Adrenal gland (tissue), 12 donors: Measurements from ENCODE around the gene PFN1. TPM values are rescaled to one million over a fixed set of nuclear protein-coding genes. Genes with fewer than 3 reads are reported as not detected.

Source experiments
- DNase-seq, 7 donors: peaks; one replicate each; pipeline ENCODE4 v3.0.0-alpha.2; 2019 to 2020
- H3K27ac ChIP-seq, 5 donors: fragments of 200-600 bp; sonication (generic) in 4 of 5; 1 replicate in 3 of 5; 2 replicates in 2 of 5; pipeline versions ENCODE4 v1.5.1 to v1.8.0; 2016 to 2020; ENCODE audit warnings: mild to moderate bottlenecking in 1 of 5
- H3K27me3 ChIP-seq: fragments of 200-600 bp; 2 replicates; pipeline ENCODE4 v1.8.0; 2021
- H3K36me3 ChIP-seq, 2 donors: fragments of 200-600 bp; replicated peaks in 1 of 2; 1 replicate in 1 of 2; 2 replicates in 1 of 2; pipeline versions ENCODE4 v1.5.1 to v1.8.0; 2018 to 2022
- H3K4me1 ChIP-seq, 2 donors: fragments of 200-600 bp; replicated peaks in 1 of 2; 1 replicate in 1 of 2; 2 replicates in 1 of 2; pipeline versions ENCODE4 v1.5.1 to v1.8.0; 2018 to 2021
- H3K4me3 ChIP-seq, 4 donors: fragments of 200-600 bp; sonication (generic) in 3 of 4; one replicate each; pipeline ENCODE4 v1.5.1; 2016 to 2018
- H3K9me3 ChIP-seq, 3 donors: fragments of 200-600 bp; sonication (generic) in 1 of 3; replicated peaks in 1 of 3; 1 replicate in 2 of 3; 2 replicates in 1 of 3; pipeline versions ENCODE4 v1.5.1 to v1.8.0; 2016 to 2021
- POLR2A ChIP-seq, 2 donors: fragments of 450-650 bp; IDR thresholded peaks; one replicate each; pipeline ENCODE4 v1.6.1; 2017; ENCODE audit warnings: antibody characterized with exemption in 2 of 2, mild to moderate bottlenecking in 2 of 2, moderate library complexity in 1 of 2
- WGBS, 4 donors: extraction: QIAGEN DNeasy Blood & Tissue Kit in 2 of 4; methylation state at CpG; one replicate each; pipeline versions ENCODE4 v1.1.5 to v1.1.7; 2013 to 2017; 5-methylcytosine and 5-hydroxymethylcytosine counted together
- intact Hi-C, 2 donors: fragments of 100-400 bp; cut with DNase I; formaldehyde crosslinking; loops; one replicate each; pipeline versions ENCODE4 v1.14.1 to v1.15.0; 2022 to 2023
- polyA plus RNA-seq, 3 donors: library from polyadenylated mRNA; stranded (reverse); fragments of 200-250 nt in 2 of 3; fragments of 350-450 nt in 1 of 3; fragmentation: Illumina TruSeq in 1 of 3; extraction: RNeasy Lipid Tissue Mini Kit (QIAGEN cat#74804) in 1 of 3; gene quantifications; one replicate each; pipeline ENCODE4 v1.2.3, GENCODE V29; 2013 to 2014
- total RNA-seq, 9 donors: library from RNA; depleted of rRNA in 4 of 9; stranded (reverse); fragments of >200 nt in 4 of 9; fragments of 120-200 nt in 1 of 9; fragmentation: NEBNext Ultra II Directional in 1 of 9; extraction: Animal tissue kit (Norgen Biotek cat#: 25700) in 1 of 9; gene quantifications; one replicate each; pipeline versions ENCODE4 v1.1.0 to v1.2.4, GENCODE V29; 2013 to 2023
- TF ChIP-seq, protein P1 (sequence below), 6 experiments: fragments of 450-650 bp in 4 of 6; fragments of 200-600 bp in 2 of 6; sonication (generic) in 1 of 6; IDR thresholded peaks; 1 replicate in 5 of 6; 2 replicates in 1 of 6; pipeline versions ENCODE4 v1.5.1 to v1.8.0; 2016 to 2021; ENCODE audit warnings: antibody characterized with exemption in 6 of 6, mild to moderate bottlenecking in 2 of 6, moderate library complexity in 1 of 6
- donor health status: healthy with polysubstance abuse.
- donor health status: Bipolar disorder and iron deficiency.
- donor health status: DM: yes; HTN: yes; CAD: no.
- donor health status: DM: no; HTN: no; CAD: no.
- donor health status: DM: no; HTN: no; CAD: no.
- donor health status: DM: yes; HTN: yes; CAD: no.

PFN1 gene
- total and polyA plus RNA-seq, 12 donors: 310 to 1,056 (median 423) TPM

DNA sequence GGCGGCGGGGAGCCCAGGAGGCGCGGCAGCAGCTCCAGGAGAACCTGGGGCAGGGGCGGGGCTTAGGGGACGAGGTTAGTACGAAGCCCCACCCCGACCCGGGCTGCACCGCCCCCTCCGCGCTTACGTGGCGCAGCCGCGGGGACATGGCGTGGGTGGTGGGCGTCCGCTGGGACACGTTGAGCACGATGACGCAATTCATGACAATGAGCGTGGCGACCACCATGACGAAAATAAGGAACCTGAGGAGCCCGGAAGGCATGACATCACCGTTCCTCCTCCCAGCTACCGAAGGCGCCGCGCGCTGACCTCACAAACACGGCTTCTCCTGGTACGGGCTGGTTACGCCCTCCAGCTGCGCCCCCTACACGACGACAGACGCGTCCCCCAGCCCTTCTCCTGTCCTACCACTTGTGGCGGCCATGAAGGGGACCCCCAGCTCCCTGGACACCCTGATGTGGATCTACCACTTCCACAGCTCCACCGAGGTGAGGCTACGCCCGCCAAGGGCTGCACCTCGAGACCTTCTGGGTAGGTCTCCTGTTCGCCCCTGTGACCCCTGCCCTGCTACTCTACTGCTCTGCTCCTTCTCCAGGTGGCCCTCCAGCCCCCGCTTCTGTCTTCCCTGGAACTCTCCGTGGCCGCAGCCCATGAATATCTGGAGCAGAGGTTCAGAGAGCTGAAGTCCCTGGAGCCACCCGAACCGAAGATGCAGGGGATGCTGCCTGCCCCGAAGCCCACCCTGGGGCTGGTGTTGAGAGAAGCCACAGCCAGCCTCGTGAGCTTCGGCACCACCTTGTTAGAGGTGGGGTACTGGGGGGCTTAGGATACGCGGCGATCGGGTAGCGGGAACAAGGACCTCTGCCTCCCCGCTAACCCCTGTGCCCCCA is 48.7 kb downstream of the PFN1 start, which contains the start of gene C17orf107:
Gene C17orf107 (plus strand): TSS at position 196 of the 890 bp plus-strand sequence. CDS start 227 bp downstream, at position 423.
- H3K27ac ChIP-seq: peak within 1 kb of the TSS in 1 of 5 donors; percentile 34
- intact Hi-C loops: loop anchor here in 1 of 2 donors (10.0 kb wide), 1 partner anchor 85 kb away; the partner anchor contains the start of gene CAMTA2

DNA sequence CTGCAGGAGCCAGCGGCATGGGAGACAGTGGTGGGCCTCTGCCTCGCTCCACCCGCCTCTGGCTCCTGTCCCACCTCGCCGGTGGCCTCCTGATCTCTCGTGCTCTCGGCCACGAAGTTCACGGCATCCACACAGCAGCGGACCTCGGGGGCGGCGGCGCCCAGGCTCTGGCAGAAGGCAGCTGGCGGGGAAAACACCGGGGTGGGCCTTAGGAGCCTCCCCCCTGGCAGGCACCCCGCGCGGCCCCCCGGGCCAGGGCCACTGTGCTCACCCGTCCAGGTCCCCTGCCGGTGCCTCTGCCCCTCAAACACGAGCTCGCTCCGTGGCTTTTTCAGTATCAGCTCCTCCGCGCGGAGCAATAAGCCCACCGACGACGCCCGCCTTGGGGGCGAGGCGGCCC is 49.4 kb downstream of the PFN1 start:
- H3K27ac ChIP-seq: peak overlapping the region in 1 of 5 donors; percentile 34
- intact Hi-C loops: no loop called here
- DNase-seq: no peak
- no peaks in the 10 kb centered on the region for H3K9me3 ChIP-seq
- H3K4me1 ChIP-seq: peaks cover 0 to 9% of the 10 kb centered on the region in 2 donors
- 19 to 47% (median 27%) methylated on average over 16 to 34 of the region's 34 CpGs; no CpG with 5 or more reads in 1 of the 4 donors for WGBS, 4 donors
- H3K27me3 ChIP-seq: no peaks in the 10 kb centered on the region
- peaks cover 0 to 30% of the 10 kb centered on the region in 2 donors for H3K36me3 ChIP-seq
- H3K4me3 ChIP-seq: peak overlapping the region in 2 of 4 donors; percentile 13 to 68
- TF ChIP-seq, protein P1, sequence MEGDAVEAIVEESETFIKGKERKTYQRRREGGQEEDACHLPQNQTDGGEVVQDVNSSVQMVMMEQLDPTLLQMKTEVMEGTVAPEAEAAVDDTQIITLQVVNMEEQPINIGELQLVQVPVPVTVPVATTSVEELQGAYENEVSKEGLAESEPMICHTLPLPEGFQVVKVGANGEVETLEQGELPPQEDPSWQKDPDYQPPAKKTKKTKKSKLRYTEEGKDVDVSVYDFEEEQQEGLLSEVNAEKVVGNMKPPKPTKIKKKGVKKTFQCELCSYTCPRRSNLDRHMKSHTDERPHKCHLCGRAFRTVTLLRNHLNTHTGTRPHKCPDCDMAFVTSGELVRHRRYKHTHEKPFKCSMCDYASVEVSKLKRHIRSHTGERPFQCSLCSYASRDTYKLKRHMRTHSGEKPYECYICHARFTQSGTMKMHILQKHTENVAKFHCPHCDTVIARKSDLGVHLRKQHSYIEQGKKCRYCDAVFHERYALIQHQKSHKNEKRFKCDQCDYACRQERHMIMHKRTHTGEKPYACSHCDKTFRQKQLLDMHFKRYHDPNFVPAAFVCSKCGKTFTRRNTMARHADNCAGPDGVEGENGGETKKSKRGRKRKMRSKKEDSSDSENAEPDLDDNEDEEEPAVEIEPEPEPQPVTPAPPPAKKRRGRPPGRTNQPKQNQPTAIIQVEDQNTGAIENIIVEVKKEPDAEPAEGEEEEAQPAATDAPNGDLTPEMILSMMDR (IDR thresholded peaks at IDR 0.05): no peak
- TF ChIP-seq POLR2A (IDR thresholded peaks at IDR 0.05): no peak

More for the DNA sequence above, 48.7 kb downstream of the PFN1 start, which contains the start of gene C17orf107:
- DNase-seq: peak; percentile 61 to 89 (median 76)
- Histone ChIP-seq H3K4me1 (peaks cover 0 to 9% of the 10 kb centered on the region in 2 donors), H3K9me3 (no peaks in the 10 kb centered on the region), H3K4me3 (peak within 1 kb of the TSS in 2 of 4 donors; percentile 13 to 68), H3K27me3 (no peaks in the 10 kb centered on the region), H3K36me3 (peaks cover 0 to 24% of the 10 kb centered on the region in 2 donors)
- TF ChIP-seq POLR2A (IDR thresholded peaks at IDR 0.05): no peak
- TF ChIP-seq, protein P1 (IDR thresholded peaks at IDR 0.05): no peak
- 22 to 61% (median 28%) methylated on average over 19 to 60 of the region's 60 CpGs for WGBS, 4 donors

DNA sequence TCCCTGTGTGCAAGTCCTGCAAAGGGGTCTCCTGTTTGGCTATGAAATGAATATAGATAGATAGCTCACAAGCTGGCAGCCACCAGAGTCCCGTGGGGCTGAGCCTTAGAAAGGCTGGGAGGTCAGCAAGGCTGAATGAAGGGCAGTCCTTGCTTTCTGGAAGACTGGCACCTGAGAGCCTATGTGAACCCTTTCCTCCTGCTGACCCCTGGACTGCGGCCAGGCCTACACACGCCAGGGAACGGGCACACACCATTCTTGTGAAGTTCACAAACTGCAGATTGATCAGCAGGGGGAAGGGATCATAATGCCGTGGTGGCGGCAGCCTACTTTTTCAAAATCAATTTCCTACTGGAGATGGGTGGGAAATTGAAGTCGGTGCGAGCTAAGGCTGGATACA is 50.0 kb downstream of the PFN1 start:
- H3K9me3 ChIP-seq: no peaks in the 10 kb centered on the region
- no peak overlapping the region for H3K27ac ChIP-seq
- intact Hi-C loops: no loop called here
- no peak for DNase-seq
- TF ChIP-seq, protein P1 (IDR thresholded peaks at IDR 0.05): no peak
- no peak for TF ChIP-seq POLR2A (IDR thresholded peaks at IDR 0.05)
- WGBS, 4 donors: 74 to 88% (median 83%) methylated on average over 5 to 8 of the region's 8 CpGs
- no peak overlapping the region for H3K4me3 ChIP-seq
- peaks cover 0 to 36% of the 10 kb centered on the region in 2 donors for H3K36me3 ChIP-seq
- peaks cover 0 to 9% of the 10 kb centered on the region in 2 donors for H3K4me1 ChIP-seq
- no peaks in the 10 kb centered on the region for H3K27me3 ChIP-seq

DNA sequence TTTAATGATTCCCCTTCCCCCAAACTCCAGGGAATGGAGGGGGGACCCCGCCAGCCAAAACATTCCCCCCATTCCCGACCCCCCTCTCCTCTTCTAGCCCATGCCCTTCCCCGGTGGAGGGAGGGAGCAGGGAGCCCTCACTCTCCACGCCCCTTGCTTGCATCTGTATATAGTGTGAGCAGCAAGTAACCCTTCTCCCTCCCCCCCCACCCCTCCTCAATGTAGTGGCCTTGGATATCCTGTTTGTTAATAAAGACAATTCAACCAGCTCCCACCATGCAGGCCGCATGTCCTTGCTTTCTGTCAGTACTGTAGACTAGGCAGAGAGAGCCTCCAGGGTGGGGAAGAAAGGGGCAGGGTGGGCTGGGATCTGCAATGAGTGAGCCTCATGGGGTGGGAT is 50.5 kb downstream of the PFN1 start:
- peaks cover 0 to 9% of the 10 kb centered on the region in 2 donors for H3K4me1 ChIP-seq
- H3K36me3 ChIP-seq: peaks cover 0 to 42% of the 10 kb centered on the region in 2 donors
- intact Hi-C loops: no loop called here
- DNase-seq: no peak
- H3K9me3 ChIP-seq: no peaks in the 10 kb centered on the region
- no peak for TF ChIP-seq POLR2A (IDR thresholded peaks at IDR 0.05)
- TF ChIP-seq, protein P1 (IDR thresholded peaks at IDR 0.05): no peak
- H3K27me3 ChIP-seq: no peaks in the 10 kb centered on the region
- WGBS, 4 donors: 82 to 97% (median 91%) methylated on average over 4 to 5 of the region's 5 CpGs
- H3K4me3 ChIP-seq: no peak overlapping the region
- H3K27ac ChIP-seq: no peak overlapping the region
